ENCODE measurements around the gene OTUD4.
A peak's percentile ranks its signal among the peaks of the same experiment; 100 is the strongest.

GRCh38 chr4:145179281-145179860 is 1.0 kb downstream of the OTUD4 start:
- peak in 1 of 2 donors; percentile 64 for TF ChIP-seq POLR2A (IDR thresholded peaks at IDR 0.05)
- no peak for TF ChIP-seq CTCF (IDR thresholded peaks at IDR 0.05)
